Keratinocyte (primary cell): Measurements from ENCODE around the gene GHRH. TPM values are rescaled to one million over a fixed set of nuclear protein-coding genes. Genes with fewer than 3 reads are reported as not detected.

ENCODE experiments used
- DNase-seq: peaks from one replicate; pipeline ENCODE4 v3.0.0-alpha.2; 2011; ENCODE audit warnings: low read depth, missing footprints, low spot score
- FAIRE-seq: peaks from 2 replicates; lab custom pipeline; 2011; peaks lifted over from hg19 to GRCh38; lab: Jason Lieb, UNC
- H2AFZ ChIP-seq: 2 replicates; pipeline ENCODE4 v1.6.0; 2012; ENCODE audit warnings: low read length, control low read depth, inconsistent platforms; ENCODE audit not compliant: control insufficient read depth
- H3K27ac ChIP-seq: 2 replicates; pipeline ENCODE4 v1.5.1; 2011; ENCODE audit warnings: low read length; ENCODE audit not compliant: control insufficient read depth, insufficient read depth
- H3K27me3 ChIP-seq: 3 replicates; pipeline ENCODE4 v1.6.0; 2011; ENCODE audit warnings: low read length; ENCODE audit not compliant: control insufficient read depth, insufficient read depth; ENCODE audit errors: extremely low read depth
- H3K36me3 ChIP-seq, 2 experiments: 2 replicates in 1 of 2; 3 replicates in 1 of 2; pipeline ENCODE4 v1.5.1; 2011; ENCODE audit warnings: low read length in 2 of 2, mild to moderate bottlenecking in 1 of 2; ENCODE audit not compliant: control insufficient read depth in 2 of 2, insufficient read depth in 2 of 2; ENCODE audit errors: extremely low read depth in 1 of 2
- H3K4me1 ChIP-seq: 3 replicates; pipeline ENCODE4 v1.5.1; 2011; ENCODE audit warnings: low read length; ENCODE audit not compliant: control insufficient read depth, insufficient read depth; ENCODE audit errors: extremely low read depth
- H3K4me2 ChIP-seq: 3 replicates; pipeline ENCODE4 v1.6.0; 2011; ENCODE audit warnings: low read depth, low read length; ENCODE audit not compliant: control insufficient read depth, insufficient read depth; ENCODE audit errors: extremely low read depth
- H3K4me3 ChIP-seq, 3 experiments: fragments of 200-600 bp in 1 of 3; sonication (generic) in 1 of 3; 2 replicates in 2 of 3; 3 replicates in 1 of 3; pipeline ENCODE4 v1.5.1; 2011 to 2016; ENCODE audit warnings: low read length in 3 of 3, mild to moderate bottlenecking in 3 of 3, control low read depth in 2 of 3, inconsistent platforms in 1 of 3, low read depth in 1 of 3, mixed read lengths in 1 of 3, mixed run types in 1 of 3, moderate library complexity in 1 of 3; ENCODE audit not compliant: control insufficient read depth in 2 of 3, insufficient read depth in 2 of 3; ENCODE audit errors: extremely low read depth in 1 of 3
- H3K79me2 ChIP-seq: 2 replicates; pipeline ENCODE4 v1.6.0; 2012; ENCODE audit warnings: low read length; ENCODE audit not compliant: control insufficient read depth, insufficient read depth
- H3K9ac ChIP-seq: 3 replicates; pipeline ENCODE4 v1.6.0; 2011; ENCODE audit warnings: low read length; ENCODE audit not compliant: control insufficient read depth, insufficient read depth; ENCODE audit errors: extremely low read depth
- H3K9me1 ChIP-seq: 3 replicates; pipeline ENCODE4 v1.6.0; 2011; ENCODE audit warnings: low read length; ENCODE audit not compliant: control insufficient read depth, insufficient read depth; ENCODE audit errors: extremely low read depth
- H3K9me3 ChIP-seq: 2 replicates; pipeline ENCODE4 v1.5.1; 2012; ENCODE audit warnings: low read depth, low read length; ENCODE audit not compliant: control insufficient read depth
- H4K20me1 ChIP-seq: 3 replicates; pipeline ENCODE4 v1.6.0; 2011; ENCODE audit warnings: low read length; ENCODE audit not compliant: control insufficient read depth, insufficient read depth; ENCODE audit errors: extremely low read depth
- CTCF ChIP-seq, 3 experiments: IDR thresholded peaks in 1 of 3; conservative IDR thresholded peaks in 1 of 3; optimal IDR thresholded peaks in 1 of 3; 2 replicates in 2 of 3; 3 replicates in 1 of 3; pipeline versions ENCODE3 to v1.5.1; 2011; ENCODE audit warnings: low read length in 3 of 3, mild to moderate bottlenecking in 3 of 3, moderate library complexity in 2 of 3, control low read depth in 1 of 3, inconsistent platforms in 1 of 3; ENCODE audit not compliant: insufficient read depth in 2 of 3; ENCODE audit errors: extremely low read depth in 1 of 3
- EZH2 ChIP-seq: IDR thresholded peaks from one replicate; pipeline ENCODE4 v1.6.1; 2012; ENCODE audit warnings: inconsistent platforms, mild to moderate bottlenecking, low read length, moderate library complexity
- dilution Hi-C: fragments of 300-500 bp; cut with MboI; formaldehyde crosslinking; loops from one replicate; pipeline ENCODE4 v1.7.0; 2020; ENCODE audit warnings: low sequenced_read_pairs; ENCODE audit not compliant: extremely low pct_ligation_motif_present
- polyA plus RNA-seq, 5 experiments: library from polyadenylated mRNA; depleted of rRNA in 3 of 5; stranded (reverse) in 3 of 5; stranded (forward) in 1 of 5; unstranded in 1 of 5; fragments of >200 nt; gene quantifications; 1 replicate in 1 of 5; 2 replicates in 3 of 5; 3 replicates in 1 of 5; pipeline versions ENCODE4 v1.2.1 to v1.2.3, GENCODE V29; 2011 to 2012; ENCODE audit warnings: missing spikeins in 2 of 5, low read depth in 1 of 5, low replicate concordance in 1 of 5

The GHRH gene
- polyA plus RNA-seq, 1 donor (not counting 4 experiments of a cell fraction or from before 2014, with no cell fraction given) = not detected

DNA sequence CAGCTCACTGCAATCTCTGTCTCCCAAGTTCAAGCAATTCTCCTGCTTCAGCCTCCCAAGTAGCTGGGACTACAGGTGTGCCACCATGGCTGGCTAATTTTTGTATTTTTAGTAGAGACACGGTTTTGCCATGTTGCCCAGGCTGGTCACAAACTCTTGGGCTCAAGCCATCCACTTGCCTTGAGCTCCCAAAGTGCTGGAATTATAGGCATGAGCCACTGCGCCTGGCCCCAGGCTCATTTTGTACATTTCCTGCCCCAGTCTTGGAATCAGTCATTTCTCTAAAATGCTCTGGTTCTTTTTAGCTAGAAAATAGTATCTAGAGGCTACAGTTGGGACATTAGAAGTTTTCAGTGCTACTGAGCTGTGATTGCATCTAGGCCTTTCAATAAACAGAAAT is 41.4 kb upstream of the GHRH start:
- H3K4me3 ChIP-seq = no peak overlapping the region
- FAIRE-seq (no peak), DNase-seq (no peak)
- peaks cover 20% of the 10 kb centered on the region for H3K79me2 ChIP-seq
- TF ChIP-seq CTCF (optimal IDR thresholded peaks at IDR 0.05 in 1 of 3, IDR thresholded peaks at IDR 0.05 in 1 of 3, conservative IDR thresholded peaks at IDR 0.05 in 1 of 3; ENCODE audit: extremely low read depth in 1 of 3, insufficient read depth in 2 of 3, low read length in 3 of 3) (no peak), EZH2 (no peak)
- H4K20me1 ChIP-seq = no peaks in the 10 kb centered on the region
- no peak overlapping the region for H2AFZ ChIP-seq
- H3K4me1 ChIP-seq = peaks cover 11% of the 10 kb centered on the region
- peaks cover 6% of the 10 kb centered on the region for H3K9me1 ChIP-seq
- no peaks in the 10 kb centered on the region for H3K27me3 ChIP-seq
- peaks cover 23 to 28% of the 10 kb centered on the region in 2 experiments for H3K36me3 ChIP-seq
- dilution Hi-C loops = no loop called here
- no peak overlapping the region for H3K9ac ChIP-seq
- no peaks in the 10 kb centered on the region for H3K9me3 ChIP-seq
- no peak overlapping the region for H3K4me2 ChIP-seq
- no peak overlapping the region for H3K27ac ChIP-seq

GRCh38 chr20:37301558-37301957 is 39.9 kb upstream of the GHRH start:
- no peak for DNase-seq
- Histone ChIP-seq H3K9me3 (no peaks in the 10 kb centered on the region), H3K27me3 (no peaks in the 10 kb centered on the region), H3K9ac (no peak overlapping the region), H3K36me3 (peaks cover 21 to 28% of the 10 kb centered on the region in 2 experiments), H4K20me1 (no peaks in the 10 kb centered on the region), H3K4me1 (peaks cover 24% of the 10 kb centered on the region), H3K79me2 (peaks cover 32% of the 10 kb centered on the region), H2AFZ (no peak overlapping the region), H3K27ac (no peak overlapping the region), H3K4me2 (no peak overlapping the region), H3K4me3 (no peak overlapping the region), H3K9me1 (peaks cover 6% of the 10 kb centered on the region)
- no peak for FAIRE-seq
- dilution Hi-C loops = no loop called here
- TF ChIP-seq CTCF (optimal IDR thresholded peaks at IDR 0.05 in 1 of 3, IDR thresholded peaks at IDR 0.05 in 1 of 3, conservative IDR thresholded peaks at IDR 0.05 in 1 of 3; ENCODE audit: extremely low read depth in 1 of 3, insufficient read depth in 2 of 3, low read length in 3 of 3) (no peak), EZH2 (no peak)
